NAMALWA (cell line): ENCODE results near the gene IP6K3.
A peak's percentile ranks its signal among the peaks of the same experiment; 100 is the strongest.

ENCODE experiments used
- DNase-seq: peaks from one replicate; pipeline ENCODE4 v3.0.0-alpha.2; 2015; ENCODE audit warnings: low spot score

The IP6K3 gene

GRCh38 chr6:33722103-33722623 is 24.5 kb downstream of the IP6K3 start:
- DNase-seq, result no peak

- no peak for DNase-seq
Measured at GRCh38 chr6:33721508-33721907, 25.2 kb downstream of the IP6K3 start.

- no peak for DNase-seq
Measured at GRCh38 chr6:33720998-33721397, 25.7 kb downstream of the IP6K3 start.

- DNase-seq, result no peak
Measured at GRCh38 chr6:33719326-33719987, 27.2 kb downstream of the IP6K3 start.

GRCh38 chr6:33718713-33719112 is 28.0 kb downstream of the IP6K3 start:
- no peak for DNase-seq

- DNase-seq, result no peak
Measured at GRCh38 chr6:33717934-33718455, 28.7 kb downstream of the IP6K3 start.

- no peak for DNase-seq
Measured at GRCh38 chr6:33716890-33717632, 29.6 kb downstream of the IP6K3 start.

GRCh38 chr6:33716379-33716778 is 30.3 kb downstream of the IP6K3 start:
- no peak for DNase-seq

GRCh38 chr6:33714385-33715040 is 32.2 kb downstream of the IP6K3 start:
- peak; percentile 33 for DNase-seq

GRCh38 chr6:33713786-33714185 is 32.9 kb downstream of the IP6K3 start:
- DNase-seq, result no peak

GRCh38 chr6:33712914-33713313 is 33.8 kb downstream of the IP6K3 start:
- DNase-seq, result no peak

GRCh38 chr6:33711140-33712129 is 35.3 kb downstream of the IP6K3 start, which contains the start of gene UQCC2:
Gene UQCC2 (minus strand): TSS chr6:33711700. CDS start chr6:33711686, 14 bp downstream.
- DNase-seq, result peak; percentile 97

GRCh38 chr6:33710296-33711121 is 36.2 kb downstream of the IP6K3 start:
- DNase-seq, result peak; percentile 56

GRCh38 chr6:33709605-33710295 is 37.0 kb downstream of the IP6K3 start:
- DNase-seq, result no peak

- DNase-seq, result no peak
Measured at GRCh38 chr6:33708516-33709204, 38.0 kb downstream of the IP6K3 start.

GRCh38 chr6:33707771-33708170 is 38.9 kb downstream of the IP6K3 start:
- no peak for DNase-seq

GRCh38 chr6:33705955-33706725 is 40.6 kb downstream of the IP6K3 start:
- DNase-seq, result no peak

GRCh38 chr6:33705268-33705885 is 41.3 kb downstream of the IP6K3 start:
- DNase-seq, result no peak
